GM19468 (cell line): ENCODE data around the gene LMO2.
A peak's percentile ranks its signal among the peaks of the same experiment; 100 is the strongest.
"Not testable (repeated sequence)": the region's sequence is repeated elsewhere in the genome, so short reads cannot be mapped to it uniquely, and the experiment has no call there.

Experiments used
- ATAC-seq: cut with Tn5 transposase; IDR thresholded peaks from one replicate; pipeline ENCODE4 v1.9.1; 2021; ENCODE audit warnings: mild to moderate bottlenecking, moderate library complexity, moderate number of reproducible peaks; ENCODE audit not compliant: unreplicated experiment; ENCODE audit errors: extremely low read depth

LMO2 gene

GRCh38 chr11:33829430-33830141 is 62.3 kb downstream of the LMO2 start:
- peak; percentile 72 for ATAC-seq

GRCh38 chr11:33828604-33829429 is 63.1 kb downstream of the LMO2 start:
- ATAC-seq: no peak

GRCh38 chr11:33827206-33827605 is 64.7 kb downstream of the LMO2 start:
- no peak for ATAC-seq

DNA sequence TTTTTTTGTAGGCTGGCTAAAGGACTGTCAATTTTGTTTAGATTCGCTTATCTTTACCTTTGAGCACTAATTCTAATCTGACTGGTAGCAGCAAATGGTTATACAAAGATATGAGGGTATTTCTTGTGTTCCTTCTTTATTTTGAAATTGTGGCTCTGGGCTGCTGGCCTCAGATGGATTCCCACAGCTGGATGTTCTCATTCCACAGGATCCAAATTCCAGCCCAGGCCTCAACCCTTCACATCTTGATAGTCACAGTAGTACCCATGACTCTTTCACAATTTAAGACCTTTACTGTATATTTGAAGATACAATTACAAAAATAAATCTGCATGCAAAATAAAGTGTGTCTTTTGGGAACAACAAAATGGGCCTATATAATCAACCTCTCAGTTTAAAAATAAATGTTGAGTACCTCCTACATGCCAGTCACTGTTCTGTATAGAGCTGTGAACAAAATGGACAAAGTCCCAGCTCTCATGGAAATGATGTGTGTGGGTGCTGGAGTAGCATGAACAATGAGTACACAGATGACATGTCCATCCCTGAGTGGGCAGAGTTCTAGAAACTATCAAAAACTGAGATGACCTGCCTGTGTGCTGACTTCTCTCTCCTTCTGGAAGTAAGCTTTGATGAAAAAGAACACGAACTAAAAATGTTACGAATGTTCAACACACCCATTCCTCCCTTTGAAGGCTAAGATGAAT is 65.9 kb downstream of the LMO2 start:
- no peak for ATAC-seq

GRCh38 chr11:33822981-33823380 is 68.9 kb downstream of the LMO2 start:
- ATAC-seq: not testable (repeated sequence)

DNA sequence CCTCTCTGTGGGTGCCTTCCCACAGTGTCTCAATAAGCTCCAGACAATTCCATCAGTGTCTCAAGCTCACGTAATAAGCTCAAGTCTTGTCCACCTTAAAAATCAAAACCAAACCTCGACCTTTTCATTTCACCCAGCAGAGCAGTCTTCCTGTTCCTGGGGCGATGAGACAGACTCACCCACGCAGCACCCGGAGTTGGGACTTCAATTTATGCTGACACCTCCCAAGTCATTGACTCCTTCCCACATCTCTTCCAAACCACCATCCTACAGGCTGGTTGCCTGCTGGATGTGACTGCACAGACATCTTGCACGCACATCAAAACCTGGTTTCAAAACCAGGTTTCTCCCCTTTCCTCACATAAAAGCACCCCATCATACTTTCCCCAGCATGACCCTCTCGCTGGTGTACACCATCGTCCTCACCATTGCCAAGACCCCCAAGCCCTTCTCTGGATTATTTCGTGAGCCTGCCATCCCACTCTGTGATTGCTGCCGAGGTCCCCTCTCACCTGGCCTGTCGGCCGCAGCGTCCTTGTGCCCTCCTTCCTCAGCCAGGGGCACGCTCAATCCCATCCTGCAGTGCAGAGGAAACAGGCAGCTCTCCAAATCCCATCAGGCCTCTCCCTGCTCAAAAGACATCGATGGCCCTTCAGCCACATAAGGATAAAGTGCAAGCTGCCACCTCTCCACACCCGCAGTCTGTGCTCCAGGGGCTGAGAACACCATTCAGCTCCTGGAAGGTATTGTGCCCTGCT is 72.4 kb downstream of the LMO2 start:
- ATAC-seq: no peak
